Aorta (tissue), 5 donors: ENCODE data around the gene MSL1. TPM values are rescaled to one million over a fixed set of nuclear protein-coding genes. Genes with fewer than 3 reads are reported as not detected.

ENCODE experiments used
- ATAC-seq: fragments of 200-7000 bp; cut with Tn5 transposase; one replicate; pipeline ENCODE4 v1.9.1; 2022; ENCODE audit warnings: moderate library complexity; ENCODE audit not compliant: low FRiP score
- DNase-seq, 2 donors: peaks; one replicate each; pipeline ENCODE4 v3.0.0-alpha.2; 2020
- H3K27ac ChIP-seq, 2 donors: one replicate each; pipeline ENCODE4 v1.5.1; 2013; ENCODE audit warnings: low read length in 2 of 2, mild to moderate bottlenecking in 2 of 2, moderate library complexity in 2 of 2, control low read depth in 1 of 2, inconsistent platforms in 1 of 2, low read depth in 1 of 2
- H3K27me3 ChIP-seq, 2 donors: one replicate each; pipeline ENCODE4 v1.6.1; 2013; ENCODE audit warnings: control low read depth in 1 of 2, low read length in 1 of 2, mild to moderate bottlenecking in 1 of 2, moderate library complexity in 1 of 2; ENCODE audit not compliant: insufficient read depth in 2 of 2, control insufficient read depth in 1 of 2
- H3K36me3 ChIP-seq, 2 donors: one replicate each; pipeline ENCODE4 v1.6.1; 2013; ENCODE audit warnings: control low read depth in 1 of 2, low read length in 1 of 2, mild to moderate bottlenecking in 1 of 2; ENCODE audit not compliant: insufficient read depth in 2 of 2, control insufficient read depth in 1 of 2
- H3K4me1 ChIP-seq, 2 donors: one replicate each; pipeline ENCODE4 v1.6.1; 2013; ENCODE audit warnings: low read length in 2 of 2, control low read depth in 1 of 2, mild to moderate bottlenecking in 1 of 2, moderate library complexity in 1 of 2; ENCODE audit not compliant: insufficient read depth in 2 of 2, control insufficient read depth in 1 of 2
- H3K4me3 ChIP-seq, 2 donors: one replicate each; pipeline ENCODE4 v1.5.1; 2013; ENCODE audit warnings: low read length in 2 of 2, control low read depth in 1 of 2, mild to moderate bottlenecking in 1 of 2
- H3K9me3 ChIP-seq: one replicate; pipeline ENCODE4 v1.6.1; 2013; ENCODE audit warnings: mild to moderate bottlenecking, low read length; ENCODE audit not compliant: control insufficient read depth
- WGBS, 2 donors: extraction: QIAGEN DNeasy Blood & Tissue Kit; methylation state at CpG; one replicate each; pipeline ENCODE4 v1.1.7; 2013; 5-methylcytosine and 5-hydroxymethylcytosine counted together
- intact Hi-C, 2 donors: fragments of 100-400 bp; cut with DNase I; formaldehyde crosslinking; loops; one replicate each; pipeline versions ENCODE4 v1.14.2 to v1.15.0; 2022
- polyA plus RNA-seq, 2 donors: library from polyadenylated mRNA; stranded (reverse); fragments of 200-250 nt; gene quantifications; one replicate each; pipeline ENCODE4 v1.2.3, GENCODE V29; 2013
- total RNA-seq, 2 donors: library from RNA; stranded (reverse); fragmentation: NEBNext Ultra II Directional; extraction: Animal tissue kit (Norgen Biotek cat#: 25700); gene quantifications; one replicate each; pipeline ENCODE4 v1.2.1, GENCODE V29; 2021
- donor health status: healthy with polysubstance abuse.
- donor health status: Bipolar disorder and iron deficiency.
- donor health status: DM: no; HTN: no; CAD: no.
- donor health status: DM: no; HTN: no; CAD: no.
- donor health status: DM: yes; HTN: yes; CAD: no.

MSL1 gene
- total and polyA plus RNA-seq, 4 donors = 21.2 to 171 (median 90.7) TPM

DNA sequence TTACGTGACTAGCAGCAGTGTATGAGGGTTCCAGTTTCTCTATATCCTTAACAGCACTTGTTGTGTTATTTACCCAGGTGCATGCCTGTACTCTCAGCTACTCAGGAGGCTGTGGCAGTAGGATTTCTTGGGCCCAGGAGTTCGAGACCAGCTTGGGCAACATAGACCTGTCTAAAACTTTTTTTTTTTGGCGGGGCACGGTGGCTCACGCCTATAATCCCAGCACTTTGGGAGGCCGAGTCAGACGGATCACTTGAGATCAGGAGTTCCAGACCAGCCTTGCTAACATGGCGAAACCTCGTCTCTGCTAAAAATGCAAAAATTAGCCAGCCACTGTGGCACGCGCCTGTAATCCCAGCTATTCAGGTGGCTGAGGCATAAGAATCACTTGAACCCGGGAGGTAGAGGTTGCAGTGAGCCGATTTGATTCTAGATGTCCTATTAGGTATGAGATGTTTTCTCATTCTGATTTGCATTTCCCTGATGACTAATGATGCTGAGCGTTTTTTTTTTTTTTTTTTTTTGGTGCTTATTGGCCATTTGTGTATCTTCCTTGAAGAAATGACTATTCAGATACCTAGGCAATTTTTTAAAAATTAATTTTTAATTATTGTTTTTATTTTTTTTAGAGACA lies 31.9 kb downstream of the MSL1 start:
- Histone ChIP-seq H3K9me3 (no peaks in the 10 kb centered on the region), H3K36me3 (no peaks in the 10 kb centered on the region), H3K27ac (no peak overlapping the region), H3K27me3 (no peaks in the 10 kb centered on the region), H3K4me3 (no peak overlapping the region), H3K4me1 (no peaks in the 10 kb centered on the region)
- intact Hi-C loops = no loop called here
- 85 to 86% methylated on average over 14 of the region's 14 CpGs for WGBS, 2 donors
- DNase-seq = no peak
- no peak for ATAC-seq

DNA sequence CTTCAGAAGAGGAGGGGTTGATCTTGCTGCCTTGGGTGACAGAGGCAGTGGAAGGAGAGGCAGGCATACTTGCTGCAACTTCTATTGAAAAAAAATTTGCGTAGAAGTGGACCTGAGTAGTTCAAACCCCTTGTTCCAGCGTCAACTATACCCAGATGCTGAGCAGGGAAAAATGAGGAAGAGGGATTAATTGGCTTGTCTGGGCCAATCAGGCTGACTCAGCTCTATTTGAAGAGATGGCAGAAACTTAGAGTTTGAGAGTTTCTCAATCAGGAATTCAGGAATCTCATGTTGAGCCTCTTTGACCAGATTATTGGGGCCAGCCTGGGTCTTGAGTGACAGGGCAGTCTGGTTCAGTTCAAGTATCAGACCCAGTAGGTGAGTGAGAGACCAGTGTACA lies 36.2 kb downstream of the MSL1 start:
- ATAC-seq = no peak
- H3K4me3 ChIP-seq = no peak overlapping the region
- intact Hi-C loops = no loop called here
- 82 to 85% methylated on average over 2 of the region's 2 CpGs for WGBS, 2 donors
- H3K9me3 ChIP-seq = no peaks in the 10 kb centered on the region
- peaks cover 0 to 5% of the 10 kb centered on the region in 2 donors for H3K36me3 ChIP-seq
- DNase-seq = no peak
- H3K4me1 ChIP-seq = no peaks in the 10 kb centered on the region
- no peaks in the 10 kb centered on the region for H3K27me3 ChIP-seq
- peak overlapping the region in 1 of 2 donors; percentile 19 for H3K27ac ChIP-seq

DNA sequence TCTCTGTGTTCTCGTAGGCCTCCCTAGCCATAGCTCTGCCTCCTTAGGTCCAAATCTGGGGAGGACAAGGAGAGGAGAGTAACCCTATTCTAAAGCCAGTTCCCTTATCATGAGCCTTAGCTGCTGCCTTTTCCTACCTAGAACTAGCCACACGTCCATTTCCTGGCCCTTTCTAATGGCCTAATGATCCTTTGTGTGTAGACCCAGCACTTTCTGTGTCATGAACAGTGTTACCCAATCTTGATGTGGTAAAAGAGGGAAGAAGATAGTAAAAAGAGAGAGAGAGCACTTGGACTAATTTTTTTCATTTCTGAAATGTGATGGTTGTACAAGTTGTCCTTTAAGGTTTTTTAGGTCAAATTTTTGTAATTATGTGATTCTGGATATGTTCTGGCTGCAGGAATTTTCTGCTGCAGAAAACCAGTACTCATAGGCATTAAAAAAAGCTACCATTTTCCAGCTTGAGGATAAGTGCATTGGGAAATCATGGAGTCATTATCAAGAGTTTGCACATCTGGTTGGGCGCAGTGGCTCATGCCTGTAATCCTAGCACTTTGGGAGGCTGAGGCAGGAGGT lies 36.8 kb downstream of the MSL1 start:
- WGBS, 2 donors = 79% methylated on average over 3 of the region's 3 CpGs
- DNase-seq = no peak
- Histone ChIP-seq H3K36me3 (peaks cover 0 to 6% of the 10 kb centered on the region in 2 donors), H3K4me1 (no peaks in the 10 kb centered on the region), H3K27ac (no peak overlapping the region), H3K27me3 (no peaks in the 10 kb centered on the region), H3K9me3 (no peaks in the 10 kb centered on the region), H3K4me3 (no peak overlapping the region)
- no peak for ATAC-seq
- intact Hi-C loops = no loop called here

DNA sequence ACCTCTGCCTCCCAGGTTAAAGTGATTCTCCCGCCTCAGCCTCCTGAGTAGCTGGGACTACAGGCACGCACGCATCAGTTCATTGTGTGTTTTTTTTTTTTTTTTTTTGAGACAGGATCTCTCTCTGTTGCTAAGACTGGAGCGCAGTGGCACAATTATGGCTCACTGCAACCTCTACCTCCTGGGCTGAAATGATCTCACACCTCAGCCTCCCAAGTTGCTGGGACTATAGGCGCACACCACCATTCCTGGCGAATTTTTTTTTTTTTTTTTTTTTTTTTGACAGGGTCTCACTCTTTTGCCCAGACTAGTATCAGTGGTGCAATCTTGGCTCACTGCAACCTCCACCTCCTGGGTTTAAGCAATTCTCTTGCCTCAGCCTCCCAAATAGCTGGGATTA lies 37.7 kb downstream of the MSL1 start:
- peaks cover 0 to 9% of the 10 kb centered on the region in 2 donors for H3K36me3 ChIP-seq
- WGBS, 2 donors = 81 to 84% methylated on average over 6 of the region's 6 CpGs
- intact Hi-C loops = no loop called here
- no peak for ATAC-seq
- H3K27me3 ChIP-seq = no peaks in the 10 kb centered on the region
- no peak overlapping the region for H3K4me3 ChIP-seq
- no peak for DNase-seq
- H3K27ac ChIP-seq = no peak overlapping the region
- H3K9me3 ChIP-seq = no peaks in the 10 kb centered on the region
- no peaks in the 10 kb centered on the region for H3K4me1 ChIP-seq

DNA sequence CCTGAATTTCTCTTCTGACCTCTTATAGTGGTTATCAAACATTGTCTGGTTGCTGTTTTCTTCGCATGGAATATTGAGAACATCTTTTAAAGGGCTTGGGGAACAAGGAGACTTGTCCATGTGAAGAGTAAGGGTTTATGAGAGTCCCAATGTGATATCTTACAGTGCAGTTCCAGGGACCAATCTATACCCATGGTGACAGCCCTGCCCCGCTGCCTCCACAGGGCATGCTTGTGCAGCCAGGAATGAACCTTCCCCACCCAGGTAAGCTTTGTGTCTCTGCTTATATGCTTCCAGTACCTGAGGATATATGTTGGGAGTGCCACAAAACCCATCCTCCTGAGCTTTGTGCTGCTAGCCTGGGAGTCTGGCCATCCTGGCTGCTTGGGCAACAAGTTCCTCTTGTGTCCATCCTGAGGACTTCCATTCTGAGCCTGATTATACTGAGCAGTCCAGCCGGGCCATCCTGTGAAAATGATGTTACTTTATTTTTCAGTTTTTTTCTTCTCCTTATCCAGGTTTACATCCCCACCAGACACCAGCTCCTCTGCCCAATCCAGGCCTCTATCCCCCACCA lies 46.0 kb downstream of the MSL1 start:
- Histone ChIP-seq H3K4me1 (peaks cover 0 to 3% of the 10 kb centered on the region in 2 donors), H3K27ac (peak overlapping the region in 1 of 2 donors; percentile 71), H3K27me3 (no peaks in the 10 kb centered on the region), H3K36me3 (peaks cover 8 to 14% of the 10 kb centered on the region in 2 donors), H3K4me3 (no peak overlapping the region), H3K9me3 (no peaks in the 10 kb centered on the region)
- ATAC-seq (no peak), DNase-seq (no peak)
- WGBS, 2 donors = 79 to 84% methylated on average over 3 of the region's 3 CpGs
- intact Hi-C loops = loop anchor here (2.0 to 5.0 kb wide), 3 partner anchors 55 to 150 kb away; partner anchors contain the start of gene CSF3 (in 2 of the 2)

DNA sequence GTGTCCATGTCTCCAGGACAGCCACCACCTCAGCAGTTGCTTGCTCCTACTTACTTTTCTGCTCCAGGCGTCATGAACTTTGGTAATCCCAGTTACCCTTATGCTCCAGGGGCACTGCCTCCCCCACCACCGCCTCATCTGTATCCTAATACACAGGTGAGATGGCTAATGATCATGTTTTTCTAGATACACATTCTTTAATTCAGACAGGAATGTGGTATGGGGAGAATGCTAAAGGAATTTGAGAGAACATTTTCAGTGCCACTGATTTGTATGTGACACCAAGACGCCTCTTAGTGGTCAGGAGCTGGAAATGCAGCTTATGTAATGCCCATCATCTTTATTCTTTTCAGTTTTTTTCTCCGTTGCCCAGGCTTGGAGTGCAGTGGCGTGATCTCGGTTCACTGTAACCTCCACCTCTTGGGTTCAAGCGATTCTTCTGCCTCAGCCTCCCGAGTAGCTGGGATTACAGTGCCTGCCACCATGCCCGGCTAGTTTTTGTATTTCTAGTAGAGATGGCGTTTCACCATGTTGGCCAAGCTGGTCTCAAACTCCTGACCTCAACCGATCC lies 46.6 kb downstream of the MSL1 start:
- Histone ChIP-seq H3K4me1 (peaks cover 0 to 3% of the 10 kb centered on the region in 2 donors), H3K27me3 (no peaks in the 10 kb centered on the region), H3K27ac (peak overlapping the region in 1 of 2 donors; percentile 71), H3K36me3 (peaks cover 8 to 14% of the 10 kb centered on the region in 2 donors), H3K9me3 (no peaks in the 10 kb centered on the region), H3K4me3 (no peak overlapping the region)
- WGBS, 2 donors = 29 to 32% methylated on average over 11 of the region's 11 CpGs
- intact Hi-C loops = loop anchor here (2.0 to 5.0 kb wide), 3 partner anchors 56 to 151 kb away; partner anchors contain the start of gene CSF3 (in 2 of the 2)
- ATAC-seq = peak; percentile 85
- no peak for DNase-seq

DNA sequence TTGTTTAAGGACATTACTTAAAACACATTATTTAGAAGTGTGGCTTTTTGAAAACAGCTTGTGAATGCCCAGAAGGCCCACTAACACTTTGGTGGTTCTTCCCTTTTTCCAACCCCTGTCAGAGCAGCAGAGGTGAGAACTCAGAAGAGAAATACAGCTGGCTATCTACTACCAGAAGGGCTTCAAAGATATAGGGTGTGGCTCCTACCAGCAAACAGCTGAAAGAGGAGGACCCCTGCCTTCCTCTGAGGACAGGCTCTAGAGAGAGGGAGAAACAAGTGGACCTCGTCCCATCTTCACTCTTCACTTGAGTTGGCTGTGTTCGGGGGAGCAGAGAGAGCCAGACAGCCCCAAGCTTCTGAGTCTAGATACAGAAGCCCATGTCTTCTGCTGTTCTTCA lies 48.6 kb downstream of the MSL1 start:
- H3K36me3 ChIP-seq = peaks cover 8 to 13% of the 10 kb centered on the region in 2 donors
- WGBS, 2 donors = 81 to 88% methylated on average over 2 of the region's 2 CpGs
- intact Hi-C loops = no loop called here

DNA sequence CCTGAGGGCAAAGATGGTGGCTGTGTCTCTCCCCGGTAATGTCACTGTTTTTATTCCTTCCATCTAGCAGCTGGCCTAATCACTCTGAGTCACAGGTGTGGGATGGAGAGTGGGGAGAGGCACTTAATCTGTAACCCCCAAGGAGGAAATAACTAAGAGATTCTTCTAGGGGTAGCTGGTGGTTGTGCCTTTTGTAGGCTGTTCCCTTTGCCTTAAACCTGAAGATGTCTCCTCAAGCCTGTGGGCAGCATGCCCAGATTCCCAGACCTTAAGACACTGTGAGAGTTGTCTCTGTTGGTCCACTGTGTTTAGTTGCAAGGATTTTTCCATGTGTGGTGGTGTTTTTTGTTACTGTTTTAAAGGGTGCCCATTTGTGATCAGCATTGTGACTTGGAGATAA lies 50.0 kb downstream of the MSL1 start:
- H3K27me3 ChIP-seq = no peaks in the 10 kb centered on the region
- H3K4me1 ChIP-seq = peaks cover 0 to 3% of the 10 kb centered on the region in 2 donors
- no peak overlapping the region for H3K27ac ChIP-seq
- peaks cover 8 to 13% of the 10 kb centered on the region in 2 donors for H3K36me3 ChIP-seq
- no peak overlapping the region for H3K4me3 ChIP-seq
- DNase-seq (no peak), ATAC-seq (no peak)
- WGBS, 2 donors = 72 to 74% methylated on average over 1 of the region's 1 CpG
- H3K9me3 ChIP-seq = no peaks in the 10 kb centered on the region
- intact Hi-C loops = no loop called here

More for the DNA sequence above, 48.6 kb downstream of the MSL1 start:
- ATAC-seq (no peak), DNase-seq (peak in 1 of 2 donors; percentile 3)
- no peaks in the 10 kb centered on the region for H3K9me3 ChIP-seq
- H3K27me3 ChIP-seq = no peaks in the 10 kb centered on the region
- H3K4me3 ChIP-seq = no peak overlapping the region
- H3K4me1 ChIP-seq = peaks cover 0 to 3% of the 10 kb centered on the region in 2 donors
- H3K27ac ChIP-seq = no peak overlapping the region
